ENCODE data around the gene NPPC. TPM values are rescaled to one million over a fixed set of nuclear protein-coding genes. Genes with fewer than 3 reads are reported as not detected.

NPPC gene
- total and polyA plus RNA-seq, 2 experiments from 2014 or later = 0.91 TPM; not detected in 1

- no peak for DNase-seq (ENCODE audit: low read depth in 1 of 2, low spot score in 1 of 2)
- TF ChIP-seq CTCF (IDR thresholded peaks at IDR 0.05; ENCODE audit: low read depth, low read length) = no peak
- Histone ChIP-seq H3K9me3 (ENCODE audit: low read depth) (no peaks in the 10 kb centered on the region), H3K36me3 (no peaks in the 10 kb centered on the region), H3K27ac (no peak overlapping the region), H3K27me3 (no peaks in the 10 kb centered on the region), H3K4me3 (no peak overlapping the region), H3K4me1 (ENCODE audit: low read depth) (no peaks in the 10 kb centered on the region)
Measured at GRCh38 chr2:231940795-231941194, 14.6 kb upstream of the NPPC start.

DNA sequence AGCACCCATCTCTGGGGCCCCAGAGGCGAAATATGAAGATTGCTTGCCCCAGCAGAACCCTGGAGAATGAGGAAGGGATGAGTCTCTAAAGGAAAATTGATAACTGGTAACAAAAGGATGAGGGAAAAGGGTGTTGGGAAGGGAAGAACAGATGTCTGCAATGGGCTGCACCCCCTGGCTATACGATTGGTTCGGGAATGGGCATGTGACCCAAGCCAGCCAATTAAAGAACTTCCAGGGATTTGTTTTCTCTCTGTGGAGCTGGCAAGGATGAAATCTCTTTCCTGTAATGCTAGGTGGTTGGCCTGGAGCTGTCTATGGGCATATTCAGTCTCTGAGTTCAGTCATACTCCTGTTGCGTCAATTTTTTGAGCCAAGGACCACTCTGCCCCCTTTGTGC, 12.8 kb upstream of the NPPC start:
- TF ChIP-seq CTCF (IDR thresholded peaks at IDR 0.05; ENCODE audit: low read depth, low read length) = no peak
- DNase-seq (ENCODE audit: low read depth in 1 of 2, low spot score in 1 of 2) = no peak
- H3K27me3 ChIP-seq = no peaks in the 10 kb centered on the region
- no peaks in the 10 kb centered on the region for H3K9me3 ChIP-seq (ENCODE audit: low read depth)
- H3K27ac ChIP-seq = no peak overlapping the region
- no peak overlapping the region for H3K4me3 ChIP-seq
- no peaks in the 10 kb centered on the region for H3K36me3 ChIP-seq
- H3K4me1 ChIP-seq (ENCODE audit: low read depth) = no peaks in the 10 kb centered on the region

- Histone ChIP-seq H3K4me3 (no peak overlapping the region), H3K4me1 (ENCODE audit: low read depth) (no peaks in the 10 kb centered on the region), H3K36me3 (no peaks in the 10 kb centered on the region), H3K9me3 (ENCODE audit: low read depth) (no peaks in the 10 kb centered on the region), H3K27ac (no peak overlapping the region), H3K27me3 (no peaks in the 10 kb centered on the region)
- DNase-seq (ENCODE audit: low read depth in 1 of 2, low spot score in 1 of 2) = no peak
- TF ChIP-seq CTCF (IDR thresholded peaks at IDR 0.05; ENCODE audit: low read depth, low read length) = no peak
Measured at GRCh38 chr2:231937057-231937456, 10.9 kb upstream of the NPPC start.

GRCh38 chr2:231936491-231936890, 10.3 kb upstream of the NPPC start:
- H3K4me3 ChIP-seq = no peak overlapping the region
- no peak overlapping the region for H3K27ac ChIP-seq
- no peak for TF ChIP-seq CTCF (IDR thresholded peaks at IDR 0.05; ENCODE audit: low read depth, low read length)
- peaks cover 5% of the 10 kb centered on the region for H3K27me3 ChIP-seq
- no peak for DNase-seq (ENCODE audit: low read depth in 1 of 2, low spot score in 1 of 2)
- H3K9me3 ChIP-seq (ENCODE audit: low read depth) = no peaks in the 10 kb centered on the region
- H3K4me1 ChIP-seq (ENCODE audit: low read depth) = no peaks in the 10 kb centered on the region
- no peaks in the 10 kb centered on the region for H3K36me3 ChIP-seq

DNA sequence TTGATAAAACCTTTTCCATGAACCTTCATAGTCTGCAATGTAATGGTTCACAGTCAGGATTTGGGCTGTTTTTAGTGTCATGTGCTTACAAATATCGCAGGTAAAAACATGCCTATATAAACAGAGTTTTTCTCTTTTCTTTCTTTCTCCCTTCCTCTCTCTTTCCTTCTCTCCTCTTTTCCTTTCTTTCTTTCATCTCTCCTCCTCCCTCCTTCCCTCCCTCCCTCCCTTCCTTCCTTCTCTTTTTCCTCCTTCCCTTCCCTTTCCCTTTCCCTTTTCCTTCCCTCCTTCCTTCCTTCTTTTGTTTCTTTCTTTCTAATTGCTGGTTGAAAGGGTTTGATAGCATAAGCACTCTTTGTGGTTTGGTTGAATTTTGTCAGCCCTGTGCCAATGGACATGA, 9.6 kb upstream of the NPPC start:
- H3K4me1 ChIP-seq (ENCODE audit: low read depth) = no peaks in the 10 kb centered on the region
- H3K27ac ChIP-seq = no peak overlapping the region
- no peak for DNase-seq (ENCODE audit: low read depth in 1 of 2, low spot score in 1 of 2)
- no peaks in the 10 kb centered on the region for H3K9me3 ChIP-seq (ENCODE audit: low read depth)
- no peak for TF ChIP-seq CTCF (IDR thresholded peaks at IDR 0.05; ENCODE audit: low read depth, low read length)
- H3K27me3 ChIP-seq = peaks cover 9% of the 10 kb centered on the region
- no peaks in the 10 kb centered on the region for H3K36me3 ChIP-seq
- no peak overlapping the region for H3K4me3 ChIP-seq

DNA sequence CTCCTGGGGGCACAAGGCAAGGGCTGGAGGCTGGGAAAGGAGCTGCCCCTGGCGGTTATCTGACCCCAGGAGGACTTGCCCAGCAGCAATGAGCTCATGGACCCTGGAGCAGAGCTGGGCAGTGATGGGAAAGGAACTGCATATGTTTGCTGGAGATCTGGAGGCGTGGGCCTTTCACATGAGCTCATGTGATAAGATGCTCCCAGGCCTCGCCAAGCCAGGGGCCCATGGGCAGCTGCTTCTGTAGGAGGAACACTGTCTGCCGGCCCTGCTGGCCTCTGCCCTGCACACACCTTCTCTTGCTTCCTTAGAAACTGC, 9.0 kb upstream of the NPPC start:
- Histone ChIP-seq H3K27me3 (peaks cover 9% of the 10 kb centered on the region), H3K9me3 (ENCODE audit: low read depth) (no peaks in the 10 kb centered on the region), H3K27ac (no peak overlapping the region), H3K4me1 (ENCODE audit: low read depth) (no peaks in the 10 kb centered on the region), H3K36me3 (no peaks in the 10 kb centered on the region), H3K4me3 (no peak overlapping the region)
- peak in 1 of 2 donors; percentile 32 for DNase-seq (ENCODE audit: low read depth in 1 of 2, low spot score in 1 of 2)
- no peak for TF ChIP-seq CTCF (IDR thresholded peaks at IDR 0.05; ENCODE audit: low read depth, low read length)
